Subcutaneous adipose tissue (tissue), 4 donors: ENCODE measurements around the gene FAHD2A. TPM values are rescaled to one million over a fixed set of nuclear protein-coding genes. Genes with fewer than 3 reads are reported as not detected.

ENCODE experiments used
- small RNA-seq: library from RNA; depleted of rRNA; stranded (forward); fragments of <200 nt; gene quantifications from one replicate; pipeline ENCODE3, GENCODE V24; 2016
- total RNA-seq, 4 donors: library from RNA; depleted of rRNA; stranded (reverse); fragments of >200 nt; gene quantifications; one replicate each; pipeline ENCODE4 v1.1.0, GENCODE V29; 2016
- TF ChIP-seq, protein P1 (sequence below): fragments of 450-650 bp; IDR thresholded peaks from one replicate; pipeline ENCODE4 v1.5.1; 2016; ENCODE audit warnings: low read depth, mild to moderate bottlenecking, control low read depth, antibody characterized with exemption, moderate library complexity

FAHD2A gene
- total RNA-seq, 4 donors from 2014 or later, result 17.8 to 56.1 (median 36.1) TPM

- TF ChIP-seq, protein P1, sequence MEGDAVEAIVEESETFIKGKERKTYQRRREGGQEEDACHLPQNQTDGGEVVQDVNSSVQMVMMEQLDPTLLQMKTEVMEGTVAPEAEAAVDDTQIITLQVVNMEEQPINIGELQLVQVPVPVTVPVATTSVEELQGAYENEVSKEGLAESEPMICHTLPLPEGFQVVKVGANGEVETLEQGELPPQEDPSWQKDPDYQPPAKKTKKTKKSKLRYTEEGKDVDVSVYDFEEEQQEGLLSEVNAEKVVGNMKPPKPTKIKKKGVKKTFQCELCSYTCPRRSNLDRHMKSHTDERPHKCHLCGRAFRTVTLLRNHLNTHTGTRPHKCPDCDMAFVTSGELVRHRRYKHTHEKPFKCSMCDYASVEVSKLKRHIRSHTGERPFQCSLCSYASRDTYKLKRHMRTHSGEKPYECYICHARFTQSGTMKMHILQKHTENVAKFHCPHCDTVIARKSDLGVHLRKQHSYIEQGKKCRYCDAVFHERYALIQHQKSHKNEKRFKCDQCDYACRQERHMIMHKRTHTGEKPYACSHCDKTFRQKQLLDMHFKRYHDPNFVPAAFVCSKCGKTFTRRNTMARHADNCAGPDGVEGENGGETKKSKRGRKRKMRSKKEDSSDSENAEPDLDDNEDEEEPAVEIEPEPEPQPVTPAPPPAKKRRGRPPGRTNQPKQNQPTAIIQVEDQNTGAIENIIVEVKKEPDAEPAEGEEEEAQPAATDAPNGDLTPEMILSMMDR, result no peak
These were observed 9.6 kb upstream of the FAHD2A start for GRCh38 chr2:95392730-95393455.

- TF ChIP-seq, protein P1, result no peak
These were observed 8.6 kb upstream of the FAHD2A start for GRCh38 chr2:95393901-95394300.

DNA sequence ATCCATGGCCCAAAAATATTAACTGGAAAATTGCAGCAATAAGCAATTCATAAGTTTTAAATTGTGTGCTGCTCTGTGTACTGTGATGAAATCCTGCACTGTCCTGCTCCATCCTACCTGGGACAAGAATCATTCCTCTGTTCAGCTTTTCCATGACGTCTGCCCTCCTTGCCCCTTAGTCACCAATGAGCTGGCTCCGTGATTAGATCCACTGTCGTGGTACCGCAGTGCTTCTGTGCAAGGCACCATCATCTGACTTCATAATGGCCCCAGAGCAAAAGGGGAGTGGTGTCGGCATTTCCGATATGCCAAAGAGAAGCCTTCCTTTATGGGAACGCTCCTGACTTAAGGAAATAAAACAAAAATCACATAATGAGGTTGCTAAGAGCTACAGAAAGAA is 3.4 kb upstream of the FAHD2A start:
- TF ChIP-seq, protein P1, result no peak

- TF ChIP-seq, protein P1, result no peak
These were observed 1.0 kb upstream of the FAHD2A start for GRCh38 chr2:95401480-95401879.

Small RNA genes lying within 50 kb of the gene (small RNA-seq; reads per million reads assigned to genes)
- gene AC133104.2, result not detected

Other genes starting within 250 kb of the FAHD2A start
- 10 to 100 TPM; 17.2 to 32.1 (median 22.2) TPM for gene ZNF514, start 242.9 kb upstream of the FAHD2A start, total RNA-seq
- 1 to 10 TPM; 2.1 to 6.6 (median 3.9) TPM for gene ZNF2, start 236.9 kb upstream of the FAHD2A start, total RNA-seq
- 1 to 10 TPM; 3.3 to 7.2 (median 3.9) TPM for gene ZNF892, start 195.2 kb upstream of the FAHD2A start, total RNA-seq
- 1 to 10 TPM in 2 of 4 donors, under 1 TPM in 2; 0.44 to 1.3 (median 0.84) TPM for gene PROM2, start 128.3 kb upstream of the FAHD2A start, total RNA-seq
- gene KCNIP3, start 105.4 kb upstream of the FAHD2A start, total RNA-seq, result 10 to 100 TPM in 2 of 4 donors, 1 to 10 TPM in 2; 2.3 to 28.0 (median 12.7) TPM
- gene TRIM43B, start 82.0 kb downstream of the FAHD2A start, total RNA-seq, result not detected
- gene TRIM43, start 189.3 kb downstream of the FAHD2A start, total RNA-seq, result not detected